ENCODE measurements around the gene DNMT1.
"Not testable (repeated sequence)": the region's sequence is repeated elsewhere in the genome, so short reads cannot be mapped to it uniquely, and the experiment has no call there.

Gene DNMT1

GRCh38 chr19:10194500-10195198, at the start of gene DNMT1:
TSS of gene DNMT1 (minus strand) at chr19:10194953. CDS start at chr19:10194899, 54 bp downstream.
- H3K36me3 ChIP-seq (replicated peaks; ENCODE audit: insufficient read depth, low read length), result no peaks in the 10 kb centered on the region; the same call in 1 of the 2 replicates
- peaks cover 50% of the 10 kb centered on the region for H3K79me2 ChIP-seq (ENCODE audit: low read length)
- peak within 1 kb of the TSS; percentile 92 for H2AFZ ChIP-seq (ENCODE audit: low read length)
- peaks cover 9% of the 10 kb centered on the region for H3K4me1 ChIP-seq (ENCODE audit: low read length)
- H3K9me3 ChIP-seq (replicated peaks; ENCODE audit: insufficient read depth, low read length), result no peaks in the 10 kb centered on the region
- peak; percentile 96 for DNase-seq
- no peaks in the 10 kb centered on the region for H3K9me2 ChIP-seq (replicated peaks; ENCODE audit: insufficient read depth, low read length)
- H3K4me2 ChIP-seq (ENCODE audit: low read depth, low read length), result peak within 1 kb of the TSS; percentile 97
- TF ChIP-seq EZH2phosphoT487 (IDR thresholded peaks at IDR 0.05; ENCODE audit: low read length) (no peak), EZH2 (optimal IDR thresholded peaks at IDR 0.05; ENCODE audit: low read depth, low read length) (no peak), CTCF (IDR thresholded peaks at IDR 0.05; ENCODE audit: low read length) (no peak)
- H3K9ac ChIP-seq (ENCODE audit: low read length), result peak within 1 kb of the TSS; percentile 98
- H3K27ac ChIP-seq (ENCODE audit: low read length), result peak within 1 kb of the TSS; percentile 74
- no peaks in the 10 kb centered on the region for H3K27me3 ChIP-seq (replicated peaks; ENCODE audit: insufficient read depth, low read length)
- peaks cover 10% of the 10 kb centered on the region for H3F3A ChIP-seq (ENCODE audit: insufficient read depth, low read length)
- H4K20me1 ChIP-seq (ENCODE audit: insufficient read depth, low read length), result peaks cover 19% of the 10 kb centered on the region
- peak within 1 kb of the TSS; percentile 98 for H3K4me3 ChIP-seq (ENCODE audit: low read length)

GRCh38 chr19:10243606-10244005, 48.9 kb upstream of the DNMT1 start:
- Histone ChIP-seq H3K27me3 (replicated peaks; ENCODE audit: insufficient read depth, low read length) (no peaks in the 10 kb centered on the region), H2AFZ (ENCODE audit: low read length) (no peak overlapping the region), H4K20me1 (ENCODE audit: insufficient read depth, low read length) (no peaks in the 10 kb centered on the region), H3K9me3 (replicated peaks; ENCODE audit: insufficient read depth, low read length) (no peaks in the 10 kb centered on the region), H3K9ac (ENCODE audit: low read length) (no peak overlapping the region), H3K36me3 (replicated peaks; ENCODE audit: insufficient read depth, low read length) (no peaks in the 10 kb centered on the region), H3K79me2 (ENCODE audit: low read length) (no peaks in the 10 kb centered on the region), H3K9me2 (replicated peaks; ENCODE audit: insufficient read depth, low read length) (no peaks in the 10 kb centered on the region), H3K4me1 (ENCODE audit: low read length) (no peaks in the 10 kb centered on the region), H3F3A (ENCODE audit: insufficient read depth, low read length) (peaks cover 1% of the 10 kb centered on the region; the same call in 1 of the 2 replicates), H3K4me2 (ENCODE audit: low read depth, low read length) (no peak overlapping the region), H3K4me3 (ENCODE audit: low read length) (no peak overlapping the region), H3K27ac (ENCODE audit: low read length) (no peak overlapping the region)
- DNase-seq, result no peak
- TF ChIP-seq EZH2phosphoT487 (IDR thresholded peaks at IDR 0.05; ENCODE audit: low read length), result no peak
- no peak for TF ChIP-seq EZH2 (optimal IDR thresholded peaks at IDR 0.05; ENCODE audit: low read depth, low read length)
- no peak for TF ChIP-seq CTCF (IDR thresholded peaks at IDR 0.05; ENCODE audit: low read length)

GRCh38 chr19:10241826-10242449, 47.2 kb upstream of the DNMT1 start:
- not testable (repeated sequence) for H3K4me2 ChIP-seq (ENCODE audit: low read depth, low read length)

More at GRCh38 chr19:10241826-10242449, 47.2 kb upstream of the DNMT1 start:
- not testable (repeated sequence) for DNase-seq; H3K9ac ChIP-seq (ENCODE audit: low read length); H3K4me1 ChIP-seq (ENCODE audit: low read length); H3K9me3 ChIP-seq (replicated peaks; ENCODE audit: insufficient read depth, low read length); H3K79me2 ChIP-seq (ENCODE audit: low read length); H2AFZ ChIP-seq (ENCODE audit: low read length); H3F3A ChIP-seq (ENCODE audit: insufficient read depth, low read length); H3K27ac ChIP-seq (ENCODE audit: low read length); H4K20me1 ChIP-seq (ENCODE audit: insufficient read depth, low read length); H3K4me3 ChIP-seq (ENCODE audit: low read length); H3K9me2 ChIP-seq (replicated peaks; ENCODE audit: insufficient read depth, low read length); H3K27me3 ChIP-seq (replicated peaks; ENCODE audit: insufficient read depth, low read length); H3K36me3 ChIP-seq (replicated peaks; ENCODE audit: insufficient read depth, low read length)

All from MM.1S (cell line).